HG03460 (cell line): Measurements from ENCODE around the gene ARHGEF33.

Experiments used
- ATAC-seq: cut with Tn5 transposase; IDR thresholded peaks from one replicate; pipeline ENCODE4 v1.9.1; 2021; ENCODE audit not compliant: unreplicated experiment

ARHGEF33 gene

GRCh38 chr2:38951766-38952165 lies 62.1 kb downstream of the ARHGEF33 start:
- no peak for ATAC-seq

- no peak for ATAC-seq
Measured at GRCh38 chr2:38957972-38958371, 68.3 kb downstream of the ARHGEF33 start.

- no peak for ATAC-seq
Measured at GRCh38 chr2:38959466-38959865, 69.8 kb downstream of the ARHGEF33 start.

GRCh38 chr2:38959938-38960608 lies 70.4 kb downstream of the ARHGEF33 start:
- no peak for ATAC-seq

GRCh38 chr2:38960609-38961320 lies 71.1 kb downstream of the ARHGEF33 start:
- ATAC-seq = no peak

GRCh38 chr2:38966006-38966405 lies 76.3 kb downstream of the ARHGEF33 start:
- no peak for ATAC-seq

- no peak for ATAC-seq
Measured at GRCh38 chr2:38966678-38967077, 77.0 kb downstream of the ARHGEF33 start.

- no peak for ATAC-seq
Measured at GRCh38 chr2:38968021-38968420, 78.3 kb downstream of the ARHGEF33 start.

- no peak for ATAC-seq
Measured at GRCh38 chr2:38971377-38971776, 81.7 kb downstream of the ARHGEF33 start.

GRCh38 chr2:38973266-38973665 lies 83.6 kb downstream of the ARHGEF33 start:
- no peak for ATAC-seq

- no peak for ATAC-seq
Measured at GRCh38 chr2:38975042-38975441, 85.4 kb downstream of the ARHGEF33 start.

GRCh38 chr2:38977047-38977446 lies 87.4 kb downstream of the ARHGEF33 start:
- no peak for ATAC-seq

- no peak for ATAC-seq
Measured at GRCh38 chr2:38978296-38978903, 88.7 kb downstream of the ARHGEF33 start.

GRCh38 chr2:38978908-38979307 lies 89.2 kb downstream of the ARHGEF33 start:
- ATAC-seq = no peak

GRCh38 chr2:38981003-38981669 lies 91.5 kb downstream of the ARHGEF33 start:
- no peak for ATAC-seq

- ATAC-seq = no peak
Measured at GRCh38 chr2:38981670-38982357, 92.1 kb downstream of the ARHGEF33 start.

- no peak for ATAC-seq
Measured at GRCh38 chr2:38982498-38982897, 92.8 kb downstream of the ARHGEF33 start.

GRCh38 chr2:38988716-38989115 lies 99.0 kb downstream of the ARHGEF33 start:
- no peak for ATAC-seq

GRCh38 chr2:38991899-38992298 lies 102.2 kb downstream of the ARHGEF33 start:
- no peak for ATAC-seq

- ATAC-seq = no peak
Measured at GRCh38 chr2:38997781-38998180, 108.1 kb downstream of the ARHGEF33 start.

GRCh38 chr2:39000552-39000951 lies 110.9 kb downstream of the ARHGEF33 start:
- no peak for ATAC-seq
